C4-2B (cell line): Measurements from ENCODE around the gene SCAF1.

ENCODE experiments used
- H3K27ac ChIP-seq: fragments of 450-650 bp; 2 replicates; pipeline ENCODE4 v1.5.1; 2017
- ZFX ChIP-seq: fragments of 450-650 bp; IDR thresholded peaks from 2 replicates; pipeline ENCODE4 v1.6.1; 2017
- TF ChIP-seq, protein P1 (sequence below): fragments of 450-650 bp; conservative IDR thresholded peaks from 2 replicates; pipeline ENCODE4 v1.5.1; 2017; ENCODE audit warnings: mild to moderate bottlenecking

SCAF1 gene, protein sequence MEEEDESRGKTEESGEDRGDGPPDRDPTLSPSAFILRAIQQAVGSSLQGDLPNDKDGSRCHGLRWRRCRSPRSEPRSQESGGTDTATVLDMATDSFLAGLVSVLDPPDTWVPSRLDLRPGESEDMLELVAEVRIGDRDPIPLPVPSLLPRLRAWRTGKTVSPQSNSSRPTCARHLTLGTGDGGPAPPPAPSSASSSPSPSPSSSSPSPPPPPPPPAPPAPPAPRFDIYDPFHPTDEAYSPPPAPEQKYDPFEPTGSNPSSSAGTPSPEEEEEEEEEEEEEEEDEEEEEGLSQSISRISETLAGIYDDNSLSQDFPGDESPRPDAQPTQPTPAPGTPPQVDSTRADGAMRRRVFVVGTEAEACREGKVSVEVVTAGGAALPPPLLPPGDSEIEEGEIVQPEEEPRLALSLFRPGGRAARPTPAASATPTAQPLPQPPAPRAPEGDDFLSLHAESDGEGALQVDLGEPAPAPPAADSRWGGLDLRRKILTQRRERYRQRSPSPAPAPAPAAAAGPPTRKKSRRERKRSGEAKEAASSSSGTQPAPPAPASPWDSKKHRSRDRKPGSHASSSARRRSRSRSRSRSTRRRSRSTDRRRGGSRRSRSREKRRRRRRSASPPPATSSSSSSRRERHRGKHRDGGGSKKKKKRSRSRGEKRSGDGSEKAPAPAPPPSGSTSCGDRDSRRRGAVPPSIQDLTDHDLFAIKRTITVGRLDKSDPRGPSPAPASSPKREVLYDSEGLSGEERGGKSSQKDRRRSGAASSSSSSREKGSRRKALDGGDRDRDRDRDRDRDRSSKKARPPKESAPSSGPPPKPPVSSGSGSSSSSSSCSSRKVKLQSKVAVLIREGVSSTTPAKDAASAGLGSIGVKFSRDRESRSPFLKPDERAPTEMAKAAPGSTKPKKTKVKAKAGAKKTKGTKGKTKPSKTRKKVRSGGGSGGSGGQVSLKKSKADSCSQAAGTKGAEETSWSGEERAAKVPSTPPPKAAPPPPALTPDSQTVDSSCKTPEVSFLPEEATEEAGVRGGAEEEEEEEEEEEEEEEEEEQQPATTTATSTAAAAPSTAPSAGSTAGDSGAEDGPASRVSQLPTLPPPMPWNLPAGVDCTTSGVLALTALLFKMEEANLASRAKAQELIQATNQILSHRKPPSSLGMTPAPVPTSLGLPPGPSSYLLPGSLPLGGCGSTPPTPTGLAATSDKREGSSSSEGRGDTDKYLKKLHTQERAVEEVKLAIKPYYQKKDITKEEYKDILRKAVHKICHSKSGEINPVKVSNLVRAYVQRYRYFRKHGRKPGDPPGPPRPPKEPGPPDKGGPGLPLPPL

DNA sequence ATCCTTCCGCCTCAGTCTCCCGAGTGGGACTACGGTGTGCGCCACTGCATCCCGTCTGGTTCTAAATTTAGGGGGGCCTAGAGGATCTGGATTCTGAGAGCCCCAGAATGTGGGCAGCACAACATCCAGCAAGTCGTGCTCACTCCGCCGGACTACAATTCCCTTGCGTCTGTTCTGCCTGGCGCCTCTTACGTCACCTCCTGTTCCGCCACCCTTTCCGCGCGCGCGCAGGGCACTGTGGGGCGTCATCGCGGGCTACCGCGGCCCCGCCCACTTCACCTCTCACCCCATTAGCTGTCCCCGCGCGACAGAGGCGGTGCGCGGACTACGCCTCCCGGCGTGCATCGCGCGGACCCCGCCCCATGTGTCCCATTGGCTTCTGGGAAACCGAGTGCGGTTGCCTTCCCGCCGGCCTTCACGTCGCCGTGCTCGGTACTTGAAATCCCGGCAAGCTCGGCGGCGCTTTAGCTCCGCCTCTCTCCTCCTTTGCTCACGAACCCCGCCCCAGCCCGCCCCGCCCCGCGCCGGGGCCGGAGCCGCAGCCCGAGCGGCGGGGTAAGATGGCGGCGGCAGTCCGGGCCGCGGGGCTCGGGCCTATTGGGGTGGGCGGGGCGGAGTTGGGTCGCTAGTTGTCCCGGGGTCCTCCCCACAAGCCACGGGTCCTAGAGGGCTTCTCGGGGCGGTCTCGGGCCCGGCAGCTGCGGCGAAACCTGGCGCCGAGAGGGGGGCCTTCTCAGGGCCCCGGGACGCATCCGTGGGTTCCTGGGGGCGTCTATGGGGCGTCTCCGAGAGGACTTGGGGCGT, at the start of gene SCAF1:
Gene SCAF1, plus strand, starts transcription at position 522 of the 804 bp plus-strand sequence. CDS start 2,818 bp downstream, outside the sequence.
- TF ChIP-seq, protein P1, sequence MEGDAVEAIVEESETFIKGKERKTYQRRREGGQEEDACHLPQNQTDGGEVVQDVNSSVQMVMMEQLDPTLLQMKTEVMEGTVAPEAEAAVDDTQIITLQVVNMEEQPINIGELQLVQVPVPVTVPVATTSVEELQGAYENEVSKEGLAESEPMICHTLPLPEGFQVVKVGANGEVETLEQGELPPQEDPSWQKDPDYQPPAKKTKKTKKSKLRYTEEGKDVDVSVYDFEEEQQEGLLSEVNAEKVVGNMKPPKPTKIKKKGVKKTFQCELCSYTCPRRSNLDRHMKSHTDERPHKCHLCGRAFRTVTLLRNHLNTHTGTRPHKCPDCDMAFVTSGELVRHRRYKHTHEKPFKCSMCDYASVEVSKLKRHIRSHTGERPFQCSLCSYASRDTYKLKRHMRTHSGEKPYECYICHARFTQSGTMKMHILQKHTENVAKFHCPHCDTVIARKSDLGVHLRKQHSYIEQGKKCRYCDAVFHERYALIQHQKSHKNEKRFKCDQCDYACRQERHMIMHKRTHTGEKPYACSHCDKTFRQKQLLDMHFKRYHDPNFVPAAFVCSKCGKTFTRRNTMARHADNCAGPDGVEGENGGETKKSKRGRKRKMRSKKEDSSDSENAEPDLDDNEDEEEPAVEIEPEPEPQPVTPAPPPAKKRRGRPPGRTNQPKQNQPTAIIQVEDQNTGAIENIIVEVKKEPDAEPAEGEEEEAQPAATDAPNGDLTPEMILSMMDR, result no peak
- TF ChIP-seq ZFX, result no peak; the same call in 1 of the 2 replicates
- H3K27ac ChIP-seq, result peak within 1 kb of the TSS; percentile 91

DNA sequence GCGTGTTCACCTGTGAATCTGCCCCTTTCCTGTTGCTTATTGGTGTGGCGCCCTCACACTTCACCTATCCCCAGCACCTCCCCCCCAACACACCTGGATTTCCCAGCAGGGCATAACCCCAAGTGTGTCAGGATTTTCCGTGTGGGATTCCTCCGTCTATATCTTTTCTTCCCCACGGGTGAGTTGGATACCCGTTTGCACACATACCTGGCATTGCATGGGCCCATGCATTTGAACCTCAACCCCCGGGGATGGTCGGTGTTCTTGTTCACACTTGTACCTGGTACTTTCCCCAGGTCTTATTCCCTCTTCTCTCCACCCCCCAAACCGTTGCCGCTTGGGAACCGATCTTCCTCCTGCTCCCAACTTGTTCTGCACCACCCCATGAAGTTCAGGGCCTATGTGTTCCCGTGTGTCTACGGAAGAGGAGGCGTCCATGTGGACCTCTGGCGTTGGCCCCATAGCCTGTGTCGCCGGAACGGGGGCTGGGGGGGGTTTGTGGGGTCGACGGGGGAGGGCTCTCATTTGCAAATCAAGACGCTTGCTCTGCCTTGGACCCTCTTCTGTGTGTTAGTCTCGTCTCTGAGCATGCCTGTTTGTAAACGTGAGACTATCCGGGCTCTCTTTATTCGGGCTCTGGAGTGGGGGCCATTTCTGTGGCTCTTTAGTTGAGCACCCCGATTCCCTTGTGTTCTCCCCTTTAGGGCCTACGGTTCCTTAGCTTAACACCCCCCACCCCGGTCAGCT, 49.4 kb upstream of the SCAF1 start:
- no peak for TF ChIP-seq ZFX
- TF ChIP-seq, protein P1, result no peak
- peak overlapping the region; percentile 99 for H3K27ac ChIP-seq

DNA sequence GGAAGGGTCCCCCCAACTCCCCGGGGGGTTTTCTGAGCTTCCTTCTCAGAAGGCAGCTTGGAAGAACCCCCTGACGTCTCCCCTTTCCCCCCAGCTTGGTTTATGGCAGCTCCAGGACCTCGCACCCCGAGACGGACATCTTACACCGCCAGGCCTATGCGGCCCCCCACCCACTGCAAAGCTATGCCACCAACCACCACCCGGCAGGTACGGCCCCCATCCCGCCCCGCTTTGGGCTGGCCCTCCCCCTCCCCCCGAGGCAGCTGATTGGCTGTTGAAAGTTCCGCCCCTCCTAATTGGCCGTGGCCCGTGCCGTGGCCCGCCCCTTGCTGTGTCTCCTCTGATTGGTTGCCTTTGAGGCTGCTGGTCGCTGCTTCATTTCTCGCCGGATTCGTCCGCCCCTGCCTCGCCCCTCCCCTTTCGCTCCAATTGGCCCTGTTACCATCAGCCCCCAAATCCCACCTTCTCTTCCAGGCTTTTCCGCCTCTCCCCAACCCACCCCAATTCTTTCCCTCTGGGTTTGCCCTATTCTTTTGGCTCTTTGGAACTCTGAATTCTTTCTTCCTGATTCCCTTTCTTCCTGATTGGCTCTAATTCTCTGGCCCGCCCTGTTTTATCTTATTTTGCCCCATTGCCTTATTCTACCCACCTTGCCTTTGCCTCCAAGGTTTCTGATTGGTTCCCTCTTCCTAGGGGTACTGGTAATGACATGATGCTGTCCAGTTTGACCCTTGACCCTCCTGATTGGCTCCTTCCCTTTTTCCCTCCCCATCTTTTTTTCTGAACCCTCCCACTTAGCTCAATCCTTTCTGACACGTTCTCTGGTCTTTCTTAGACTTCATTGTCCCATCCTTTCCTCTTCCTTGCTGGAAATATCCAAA, 48.5 kb upstream of the SCAF1 start:
- H3K27ac ChIP-seq, result peak overlapping the region; percentile 99
- TF ChIP-seq ZFX, result no peak
- TF ChIP-seq, protein P1, result no peak

DNA sequence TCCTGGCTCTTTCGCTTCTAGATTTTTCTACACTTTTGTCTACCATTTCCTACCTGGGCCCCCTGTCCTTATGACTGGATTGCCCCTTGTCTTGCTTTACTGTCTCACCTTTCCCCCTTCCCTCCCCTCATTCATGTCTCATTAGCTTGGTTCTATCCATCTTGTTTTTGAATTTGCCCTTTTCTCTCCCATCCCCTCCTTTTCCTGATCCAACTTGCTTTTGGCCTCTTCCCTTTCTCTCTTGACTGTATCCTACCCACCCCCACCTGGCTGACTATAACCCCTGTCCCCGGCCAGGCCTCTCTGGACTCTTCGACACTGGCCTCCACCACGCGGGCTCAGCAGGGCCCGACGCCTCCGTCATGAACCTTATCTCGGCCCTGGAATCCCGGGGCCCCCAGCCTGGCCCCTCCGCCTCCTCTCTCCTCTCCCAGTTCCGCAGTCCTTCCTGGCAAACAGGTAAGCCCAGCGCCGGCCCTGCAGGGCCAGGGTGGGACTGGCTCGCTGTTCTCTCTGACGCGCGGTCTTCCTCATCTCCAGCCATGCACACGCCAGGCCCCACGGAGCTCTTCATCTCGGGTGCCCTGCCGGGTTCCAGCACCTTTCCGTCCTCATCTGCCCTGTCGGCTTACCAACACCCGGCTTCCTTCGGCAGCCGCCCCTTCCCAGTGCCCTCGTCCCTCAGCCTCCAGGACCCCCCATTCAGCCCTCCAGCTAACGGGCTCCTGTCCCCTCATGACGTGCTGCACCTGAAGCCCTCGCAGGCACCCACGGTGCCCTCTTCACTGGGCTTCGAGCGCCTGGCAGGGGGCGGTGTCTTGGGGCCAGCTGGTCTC, 47.6 kb upstream of the SCAF1 start:
- H3K27ac ChIP-seq, result no peak overlapping the region

More for the DNA sequence above, 47.6 kb upstream of the SCAF1 start:
- TF ChIP-seq, protein P1, result no peak
- TF ChIP-seq ZFX, result no peak
